OCI-LY7 (cell line): ENCODE results near the gene PLCL1. TPM values are rescaled to one million over a fixed set of nuclear protein-coding genes. Genes with fewer than 3 reads are reported as not detected.

Experiments used
- BruUV-seq: library from RNA; stranded (reverse); fragments of 400-500 nt; replicated peaks from 2 replicates; lab custom pipeline; 2021; lab: Mats Ljungman, UMichigan
- CTCF ChIA-PET: fragments of 300-600 bp; sonication (Branson Sonifier 250); formaldehyde crosslinking; loops from one replicate; lab custom pipeline; 2022; ENCODE audit warnings: antibody characterized with exemption; ENCODE audit not compliant: unreplicated experiment; lab: Charles Lee
- POLR2A ChIA-PET: fragments of 300-600 bp; sonication (Branson Sonifier 250); formaldehyde crosslinking; loops from one replicate; lab custom pipeline; 2022; ENCODE audit warnings: antibody characterized with exemption; lab: Charles Lee
- DNase-seq: peaks from one replicate; pipeline ENCODE4 v3.0.0-alpha.2; 2015; ENCODE audit warnings: low spot score
- H2AFZ ChIP-seq: fragments of 200-600 bp; sonication (generic), shearing (Covaris generic); 2 replicates; pipeline ENCODE4 v1.6.1; 2014; ENCODE audit warnings: mild to moderate bottlenecking, antibody characterized with exemption, low read length, moderate library complexity
- H3K27ac ChIP-seq: fragments of 200-600 bp; sonication (generic); 2 replicates; pipeline ENCODE4 v1.5.1; 2014; ENCODE audit warnings: mixed run types, low read depth, mild to moderate bottlenecking, moderate library complexity, low read length, inconsistent platforms; ENCODE audit not compliant: poor library complexity, severe bottlenecking
- H3K36me3 ChIP-seq: fragments of 200-600 bp; sonication (generic); 2 replicates; pipeline ENCODE4 v1.6.1; 2014; ENCODE audit warnings: mild to moderate bottlenecking, antibody characterized with exemption, low read length, moderate library complexity, mixed read lengths; ENCODE audit not compliant: insufficient read depth
- H3K4me1 ChIP-seq: fragments of 200-600 bp; sonication (generic); 2 replicates; pipeline ENCODE4 v1.5.1; 2014; ENCODE audit warnings: mild to moderate bottlenecking, low read length; ENCODE audit not compliant: insufficient read depth, poor library complexity, severe bottlenecking
- H3K4me2 ChIP-seq: fragments of 200-600 bp; sonication (generic); 2 replicates; pipeline ENCODE4 v1.6.1; 2014; ENCODE audit warnings: mild to moderate bottlenecking, low read length
- H3K4me3 ChIP-seq: fragments of 200-600 bp; sonication (generic); 2 replicates; pipeline ENCODE4 v1.5.1; 2014; ENCODE audit warnings: mild to moderate bottlenecking, low read depth, low read length; ENCODE audit not compliant: poor library complexity, severe bottlenecking
- H3K79me2 ChIP-seq: fragments of 200-600 bp; sonication (generic); 2 replicates; pipeline ENCODE4 v1.6.1; 2016; ENCODE audit warnings: low read depth, mild to moderate bottlenecking, low read length, moderate library complexity, mixed read lengths; ENCODE audit not compliant: insufficient read depth
- H3K9me2 ChIP-seq: fragments of 200-600 bp; sonication (generic); 2 replicates; pipeline ENCODE4 v1.6.1; 2016; ENCODE audit warnings: mild to moderate bottlenecking, low read length, mixed read lengths; ENCODE audit not compliant: insufficient read depth
- H3K9me3 ChIP-seq: fragments of 200-600 bp; sonication (generic); 2 replicates; pipeline ENCODE4 v1.6.1; 2014; ENCODE audit warnings: mild to moderate bottlenecking, mixed run types, low read length, mixed read lengths
- H4K20me1 ChIP-seq: fragments of 200-600 bp; sonication (generic); 2 replicates; pipeline ENCODE4 v1.6.1; 2014; ENCODE audit warnings: mild to moderate bottlenecking, antibody characterized with exemption, low read length, moderate library complexity, mixed read lengths; ENCODE audit not compliant: insufficient read depth
- EZH2phosphoT487 ChIP-seq: fragments of 200-600 bp; sonication (generic); IDR thresholded peaks from 2 replicates; pipeline ENCODE4 v1.6.1; 2018; ENCODE audit warnings: low read depth, borderline replicate concordance, mild to moderate bottlenecking, mixed run types, antibody characterized with exemption, low read length, moderate library complexity, mixed read lengths
- intact Hi-C: fragments of 100-400 bp; cut with micrococcal nuclease; formaldehyde crosslinking; loops from one replicate; pipeline ENCODE4 v1.10.0; 2022; ENCODE audit not compliant: unreplicated experiment
- total RNA-seq, 2 experiments: library from RNA; depleted of rRNA in 1 of 2; stranded (reverse); fragments of >200 nt in 1 of 2; shearing (Covaris generic) in 1 of 2; gene quantifications; 2 replicates each; pipeline ENCODE4 v1.2.3, GENCODE V29; 2014 to 2022
- TF ChIP-seq, protein P1 (sequence below): fragments of 200-600 bp; sonication (generic); conservative IDR thresholded peaks from 2 replicates; pipeline ENCODE4 v1.5.1; 2014; ENCODE audit warnings: mild to moderate bottlenecking, antibody characterized with exemption, low read length, moderate library complexity, mixed read lengths

The PLCL1 gene
- total RNA-seq, 2 experiments from 2014 or later = 0.03 TPM; not detected in 1

DNA sequence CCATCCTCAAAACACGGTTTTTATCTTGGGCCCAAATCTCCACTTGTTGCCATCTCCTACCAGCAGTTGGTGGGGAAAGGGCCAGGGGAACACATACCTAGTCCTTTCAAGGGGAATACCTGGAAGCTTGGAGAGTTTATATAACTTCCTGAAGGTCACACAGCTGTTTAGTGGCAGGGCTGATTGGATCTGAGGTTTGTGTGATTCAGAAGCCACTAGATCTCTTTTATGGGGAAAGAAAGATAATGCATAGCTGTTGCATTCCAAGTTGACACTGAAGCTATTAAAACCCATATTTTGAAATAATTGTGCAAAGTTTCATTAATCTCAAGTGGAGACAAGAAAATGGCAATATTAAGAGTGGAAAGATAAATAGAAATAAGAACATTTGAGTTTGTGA is 134.2 kb downstream of the PLCL1 start:
- no peak overlapping the region for H3K4me2 ChIP-seq
- no peaks in the 10 kb centered on the region for H3K9me2 ChIP-seq
- ChIA-PET POLR2A (interaction anchor here (0.6 kb wide), 1 partner anchor 304 kb away, joined by 3 read pairs; no protein-coding TSS in a partner anchor), CTCF (no interaction called here)
- no peak overlapping the region for H3K4me3 ChIP-seq
- no peaks in the 10 kb centered on the region for H3K9me3 ChIP-seq
- TF ChIP-seq, protein P1, sequence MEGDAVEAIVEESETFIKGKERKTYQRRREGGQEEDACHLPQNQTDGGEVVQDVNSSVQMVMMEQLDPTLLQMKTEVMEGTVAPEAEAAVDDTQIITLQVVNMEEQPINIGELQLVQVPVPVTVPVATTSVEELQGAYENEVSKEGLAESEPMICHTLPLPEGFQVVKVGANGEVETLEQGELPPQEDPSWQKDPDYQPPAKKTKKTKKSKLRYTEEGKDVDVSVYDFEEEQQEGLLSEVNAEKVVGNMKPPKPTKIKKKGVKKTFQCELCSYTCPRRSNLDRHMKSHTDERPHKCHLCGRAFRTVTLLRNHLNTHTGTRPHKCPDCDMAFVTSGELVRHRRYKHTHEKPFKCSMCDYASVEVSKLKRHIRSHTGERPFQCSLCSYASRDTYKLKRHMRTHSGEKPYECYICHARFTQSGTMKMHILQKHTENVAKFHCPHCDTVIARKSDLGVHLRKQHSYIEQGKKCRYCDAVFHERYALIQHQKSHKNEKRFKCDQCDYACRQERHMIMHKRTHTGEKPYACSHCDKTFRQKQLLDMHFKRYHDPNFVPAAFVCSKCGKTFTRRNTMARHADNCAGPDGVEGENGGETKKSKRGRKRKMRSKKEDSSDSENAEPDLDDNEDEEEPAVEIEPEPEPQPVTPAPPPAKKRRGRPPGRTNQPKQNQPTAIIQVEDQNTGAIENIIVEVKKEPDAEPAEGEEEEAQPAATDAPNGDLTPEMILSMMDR = no peak
- no peak for TF ChIP-seq EZH2phosphoT487
- no TSS peak for BruUV-seq
- H2AFZ ChIP-seq = no peak overlapping the region
- H3K27ac ChIP-seq = no peak overlapping the region
- H3K79me2 ChIP-seq = no peaks in the 10 kb centered on the region
- H3K4me1 ChIP-seq = no peaks in the 10 kb centered on the region
- no peaks in the 10 kb centered on the region for H3K36me3 ChIP-seq
- intact Hi-C loops = no loop called here
- no peak for DNase-seq
- no peaks in the 10 kb centered on the region for H4K20me1 ChIP-seq

GRCh38 chr2:197939787-197940186 is 135.4 kb downstream of the PLCL1 start:
- POLR2A ChIA-PET = interaction anchor here (0.5 kb wide), 1 partner anchor 340 kb away, joined by 3 read pairs; no protein-coding TSS in a partner anchor
- H3K79me2 ChIP-seq = no peaks in the 10 kb centered on the region
- no TSS peak for BruUV-seq
- CTCF ChIA-PET = no interaction called here
- intact Hi-C loops = no loop called here
- no peaks in the 10 kb centered on the region for H3K9me3 ChIP-seq
- H4K20me1 ChIP-seq = no peaks in the 10 kb centered on the region
- no peak overlapping the region for H3K4me3 ChIP-seq
- no peaks in the 10 kb centered on the region for H3K36me3 ChIP-seq
- no peak overlapping the region for H2AFZ ChIP-seq
- H3K27ac ChIP-seq = no peak overlapping the region
- TF ChIP-seq, protein P1 = no peak
- no peak for TF ChIP-seq EZH2phosphoT487
- no peaks in the 10 kb centered on the region for H3K4me1 ChIP-seq
- H3K9me2 ChIP-seq = no peaks in the 10 kb centered on the region
- no peak for DNase-seq
- no peak overlapping the region for H3K4me2 ChIP-seq

DNA sequence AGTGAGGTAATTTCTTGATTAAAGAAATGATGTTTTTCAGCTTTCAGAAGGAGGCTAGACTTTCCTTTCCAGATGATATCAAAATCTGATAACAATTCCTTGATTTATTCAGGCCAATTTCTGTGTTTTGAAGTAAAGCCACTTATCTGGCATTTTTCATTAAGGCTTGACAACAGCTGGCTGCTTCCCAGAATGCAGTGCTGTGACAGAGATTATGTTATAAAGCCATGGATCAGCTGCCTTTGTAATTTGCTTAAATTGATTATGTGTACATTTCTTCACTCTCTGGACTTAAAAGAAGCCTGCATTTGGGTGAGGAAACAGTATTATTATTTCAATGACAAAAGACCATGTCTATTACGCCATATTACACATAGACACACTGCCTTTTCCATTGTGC is 136.0 kb downstream of the PLCL1 start:
- Histone ChIP-seq H3K79me2 (no peaks in the 10 kb centered on the region), H3K4me1 (no peaks in the 10 kb centered on the region), H3K9me2 (no peaks in the 10 kb centered on the region), H2AFZ (no peak overlapping the region), H3K4me2 (no peak overlapping the region), H3K9me3 (no peaks in the 10 kb centered on the region), H3K27ac (no peak overlapping the region), H4K20me1 (no peaks in the 10 kb centered on the region), H3K36me3 (no peaks in the 10 kb centered on the region), H3K4me3 (no peak overlapping the region)
- DNase-seq = no peak
- intact Hi-C loops = no loop called here
- BruUV-seq = no TSS peak
- ChIA-PET CTCF (no interaction called here), POLR2A (interaction anchor here (0.5 kb wide), 1 partner anchor 340 kb away, joined by 3 read pairs; no protein-coding TSS in a partner anchor)
- TF ChIP-seq EZH2phosphoT487 = no peak
- TF ChIP-seq, protein P1 = no peak
